ENCODE measurements around the gene EIF4EBP2. TPM values are rescaled to one million over a fixed set of nuclear protein-coding genes. Genes with fewer than 3 reads are reported as not detected.

EIF4EBP2 gene
- total and polyA plus RNA-seq, 2 donors from 2014 or later = 35.8 to 66.6 TPM

DNA sequence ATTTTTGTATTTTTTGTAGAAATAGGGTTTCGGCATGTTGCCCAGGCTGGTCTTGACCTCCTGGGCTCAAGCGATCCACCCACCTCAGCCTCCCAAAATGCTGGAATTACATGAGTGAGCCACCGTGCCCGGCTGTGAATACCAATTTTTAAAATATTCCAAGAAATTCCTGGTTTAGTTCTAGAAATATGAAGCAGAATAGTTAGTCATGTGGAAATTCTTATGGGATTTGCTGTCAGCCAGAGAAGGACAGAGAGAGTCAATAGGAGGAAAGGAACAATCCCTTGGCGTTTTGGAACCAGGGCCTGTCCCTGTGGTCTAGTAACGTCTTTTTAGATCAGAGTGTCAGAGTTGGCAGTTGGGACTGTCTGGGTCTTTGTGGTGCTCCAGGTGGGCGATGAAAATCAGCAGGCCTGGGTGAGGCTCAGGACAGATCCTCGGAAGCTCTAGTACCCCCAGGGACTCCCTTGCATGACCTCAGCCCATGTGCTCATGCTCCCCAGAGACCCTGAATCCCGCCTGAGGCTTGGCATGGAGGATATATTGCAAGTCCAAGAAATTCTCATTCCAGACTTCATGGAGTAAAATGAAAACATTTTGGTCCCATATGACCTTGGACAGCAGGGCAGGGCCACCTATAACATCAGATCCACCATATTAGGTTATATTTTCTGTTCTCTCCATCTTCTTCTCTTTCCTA lies 29.8 kb downstream of the EIF4EBP2 start:
- Histone ChIP-seq H3K4me3 (ENCODE audit: low read length in 3 of 3) (no peak overlapping the region), H3K4me1 (ENCODE audit: control insufficient read depth in 2 of 3, insufficient read depth in 2 of 3, low read depth in 1 of 3, low read length in 3 of 3) (peaks cover 3 to 14% (median 4%) of the 10 kb centered on the region in 3 donors), H3K27me3 (ENCODE audit: control insufficient read depth, insufficient read depth, low read length) (no peaks in the 10 kb centered on the region), H3K36me3 (ENCODE audit: control insufficient read depth in 2 of 3, insufficient read depth in 3 of 3, low read length in 3 of 3) (peaks cover 0 to 6% (median 0%) of the 10 kb centered on the region in 3 donors), H3K27ac (ENCODE audit: low read depth in 2 of 2, low read length in 2 of 2) (no peak overlapping the region), H3K9me3 (ENCODE audit: control insufficient read depth in 2 of 3, insufficient read depth in 1 of 3, low read length in 3 of 3) (no peaks in the 10 kb centered on the region), H3K9ac (ENCODE audit: low read length in 3 of 3) (no peak overlapping the region)
- FAIRE-seq (no peak), DNase-seq (no peak)
- intact Hi-C loops (cut with DNase I) = no loop called here
- TF ChIP-seq, protein P1, sequence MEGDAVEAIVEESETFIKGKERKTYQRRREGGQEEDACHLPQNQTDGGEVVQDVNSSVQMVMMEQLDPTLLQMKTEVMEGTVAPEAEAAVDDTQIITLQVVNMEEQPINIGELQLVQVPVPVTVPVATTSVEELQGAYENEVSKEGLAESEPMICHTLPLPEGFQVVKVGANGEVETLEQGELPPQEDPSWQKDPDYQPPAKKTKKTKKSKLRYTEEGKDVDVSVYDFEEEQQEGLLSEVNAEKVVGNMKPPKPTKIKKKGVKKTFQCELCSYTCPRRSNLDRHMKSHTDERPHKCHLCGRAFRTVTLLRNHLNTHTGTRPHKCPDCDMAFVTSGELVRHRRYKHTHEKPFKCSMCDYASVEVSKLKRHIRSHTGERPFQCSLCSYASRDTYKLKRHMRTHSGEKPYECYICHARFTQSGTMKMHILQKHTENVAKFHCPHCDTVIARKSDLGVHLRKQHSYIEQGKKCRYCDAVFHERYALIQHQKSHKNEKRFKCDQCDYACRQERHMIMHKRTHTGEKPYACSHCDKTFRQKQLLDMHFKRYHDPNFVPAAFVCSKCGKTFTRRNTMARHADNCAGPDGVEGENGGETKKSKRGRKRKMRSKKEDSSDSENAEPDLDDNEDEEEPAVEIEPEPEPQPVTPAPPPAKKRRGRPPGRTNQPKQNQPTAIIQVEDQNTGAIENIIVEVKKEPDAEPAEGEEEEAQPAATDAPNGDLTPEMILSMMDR (IDR thresholded peaks at IDR 0.05; ENCODE audit: borderline replicate concordance, extremely low read depth, insufficient read depth) = no peak

DNA sequence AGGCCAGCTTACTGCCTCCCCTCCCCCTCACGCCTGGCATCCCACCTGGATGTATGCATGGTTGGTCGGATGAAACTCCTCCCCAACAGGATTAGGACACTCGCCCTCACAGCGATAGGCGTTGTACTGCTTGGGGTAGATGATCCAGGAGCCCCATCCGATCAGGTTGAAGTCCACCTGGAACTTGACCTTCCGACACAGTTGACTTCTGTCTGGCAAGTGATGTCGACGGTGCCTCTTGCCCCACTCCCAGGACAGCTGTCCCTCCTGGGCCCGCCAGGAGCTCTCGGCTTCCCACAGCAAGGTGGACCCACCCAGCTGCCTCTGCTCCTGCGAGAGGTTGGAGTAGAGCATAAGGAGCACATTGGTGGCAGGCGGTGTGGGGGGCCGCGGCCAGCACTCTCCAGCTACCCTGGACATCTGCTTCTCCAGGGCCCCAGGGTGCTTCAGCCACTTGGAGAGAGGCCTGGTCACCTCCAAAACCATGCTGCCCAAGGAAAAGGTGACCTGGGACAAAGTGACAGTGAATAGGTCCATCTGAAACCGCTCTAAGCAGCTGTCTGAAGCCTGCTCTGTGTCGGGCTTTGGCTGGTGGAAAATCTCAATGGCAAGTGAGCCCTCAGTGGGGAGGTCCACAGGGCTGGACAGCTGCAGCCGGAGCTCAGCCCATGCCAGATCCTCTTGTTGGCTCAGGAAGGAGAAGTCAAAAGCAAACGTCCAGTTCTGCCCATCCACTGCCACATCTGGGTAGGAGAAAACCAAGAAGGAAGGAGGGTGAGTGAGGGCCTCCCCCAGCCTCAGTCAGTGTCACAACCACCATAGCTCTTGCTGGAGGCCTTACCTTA lies 31.5 kb downstream of the EIF4EBP2 start:
- Histone ChIP-seq H3K27ac (ENCODE audit: low read depth in 2 of 2, low read length in 2 of 2) (no peak overlapping the region), H3K36me3 (ENCODE audit: control insufficient read depth in 2 of 3, insufficient read depth in 3 of 3, low read length in 3 of 3) (no peaks in the 10 kb centered on the region), H3K4me3 (ENCODE audit: low read length in 3 of 3) (no peak overlapping the region), H3K4me1 (ENCODE audit: control insufficient read depth in 2 of 3, insufficient read depth in 2 of 3, low read depth in 1 of 3, low read length in 3 of 3) (peaks cover 0 to 10% (median 4%) of the 10 kb centered on the region in 3 donors), H3K27me3 (ENCODE audit: control insufficient read depth, insufficient read depth, low read length) (peaks cover 3% of the 10 kb centered on the region), H3K9me3 (ENCODE audit: control insufficient read depth in 2 of 3, insufficient read depth in 1 of 3, low read length in 3 of 3) (no peaks in the 10 kb centered on the region), H3K9ac (ENCODE audit: low read length in 3 of 3) (no peak overlapping the region)
- intact Hi-C loops (cut with DNase I) = no loop called here
- FAIRE-seq (no peak), DNase-seq (no peak)
- TF ChIP-seq, protein P1 (IDR thresholded peaks at IDR 0.05; ENCODE audit: borderline replicate concordance, extremely low read depth, insufficient read depth) = no peak

DNA sequence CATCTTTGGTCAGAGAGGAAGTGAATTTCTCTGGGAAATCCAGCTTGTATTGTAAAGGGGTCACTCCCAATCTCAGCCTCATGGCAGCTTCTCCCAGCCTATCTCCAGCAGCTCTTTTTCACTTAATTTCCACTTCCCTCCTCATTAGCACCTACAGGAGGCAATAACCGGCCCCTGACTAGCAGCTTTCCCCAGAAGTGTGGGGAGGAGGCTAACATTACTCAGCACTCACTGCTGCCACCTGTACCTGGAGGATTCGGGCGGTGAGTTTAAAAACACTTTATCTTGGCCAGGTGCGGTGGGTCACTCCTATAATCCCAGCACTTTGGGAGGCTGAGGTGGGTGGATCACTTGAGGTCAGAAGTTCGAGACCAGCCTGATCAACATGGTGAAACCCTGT lies 33.8 kb downstream of the EIF4EBP2 start:
- H3K4me3 ChIP-seq (ENCODE audit: low read length in 3 of 3) = no peak overlapping the region
- no peak overlapping the region for H3K9ac ChIP-seq (ENCODE audit: low read length in 3 of 3)
- FAIRE-seq = no peak
- intact Hi-C loops (cut with DNase I) = no loop called here
- H3K27ac ChIP-seq (ENCODE audit: low read depth in 2 of 2, low read length in 2 of 2) = no peak overlapping the region
- H3K9me3 ChIP-seq (ENCODE audit: control insufficient read depth in 2 of 3, insufficient read depth in 1 of 3, low read length in 3 of 3) = no peaks in the 10 kb centered on the region
- no peak for DNase-seq
- TF ChIP-seq, protein P1 (IDR thresholded peaks at IDR 0.05; ENCODE audit: borderline replicate concordance, extremely low read depth, insufficient read depth) = no peak
- no peaks in the 10 kb centered on the region for H3K36me3 ChIP-seq (ENCODE audit: control insufficient read depth in 2 of 3, insufficient read depth in 3 of 3, low read length in 3 of 3)
- peaks cover 18% of the 10 kb centered on the region for H3K27me3 ChIP-seq (ENCODE audit: control insufficient read depth, insufficient read depth, low read length)
- peaks cover 0 to 9% (median 0%) of the 10 kb centered on the region in 3 donors for H3K4me1 ChIP-seq (ENCODE audit: control insufficient read depth in 2 of 3, insufficient read depth in 2 of 3, low read depth in 1 of 3, low read length in 3 of 3)
